ENCODE results near the gene ERC1.

GRCh38 chr12:991350-992333 lies 619 bp downstream of the ERC1 start:
- TF ChIP-seq CTCF (IDR thresholded peaks at IDR 0.05; ENCODE audit: insufficient read depth, low read length) (no peak), POLR2AphosphoS5 (IDR thresholded peaks at IDR 0.05; ENCODE audit: low read depth) (no peak), GABPA (IDR thresholded peaks at IDR 0.05; ENCODE audit: low read depth) (no peak), SPI1 (IDR thresholded peaks at IDR 0.05; ENCODE audit: borderline replicate concordance, low read depth) (no peak)
- TF ChIP-seq, protein P1, sequence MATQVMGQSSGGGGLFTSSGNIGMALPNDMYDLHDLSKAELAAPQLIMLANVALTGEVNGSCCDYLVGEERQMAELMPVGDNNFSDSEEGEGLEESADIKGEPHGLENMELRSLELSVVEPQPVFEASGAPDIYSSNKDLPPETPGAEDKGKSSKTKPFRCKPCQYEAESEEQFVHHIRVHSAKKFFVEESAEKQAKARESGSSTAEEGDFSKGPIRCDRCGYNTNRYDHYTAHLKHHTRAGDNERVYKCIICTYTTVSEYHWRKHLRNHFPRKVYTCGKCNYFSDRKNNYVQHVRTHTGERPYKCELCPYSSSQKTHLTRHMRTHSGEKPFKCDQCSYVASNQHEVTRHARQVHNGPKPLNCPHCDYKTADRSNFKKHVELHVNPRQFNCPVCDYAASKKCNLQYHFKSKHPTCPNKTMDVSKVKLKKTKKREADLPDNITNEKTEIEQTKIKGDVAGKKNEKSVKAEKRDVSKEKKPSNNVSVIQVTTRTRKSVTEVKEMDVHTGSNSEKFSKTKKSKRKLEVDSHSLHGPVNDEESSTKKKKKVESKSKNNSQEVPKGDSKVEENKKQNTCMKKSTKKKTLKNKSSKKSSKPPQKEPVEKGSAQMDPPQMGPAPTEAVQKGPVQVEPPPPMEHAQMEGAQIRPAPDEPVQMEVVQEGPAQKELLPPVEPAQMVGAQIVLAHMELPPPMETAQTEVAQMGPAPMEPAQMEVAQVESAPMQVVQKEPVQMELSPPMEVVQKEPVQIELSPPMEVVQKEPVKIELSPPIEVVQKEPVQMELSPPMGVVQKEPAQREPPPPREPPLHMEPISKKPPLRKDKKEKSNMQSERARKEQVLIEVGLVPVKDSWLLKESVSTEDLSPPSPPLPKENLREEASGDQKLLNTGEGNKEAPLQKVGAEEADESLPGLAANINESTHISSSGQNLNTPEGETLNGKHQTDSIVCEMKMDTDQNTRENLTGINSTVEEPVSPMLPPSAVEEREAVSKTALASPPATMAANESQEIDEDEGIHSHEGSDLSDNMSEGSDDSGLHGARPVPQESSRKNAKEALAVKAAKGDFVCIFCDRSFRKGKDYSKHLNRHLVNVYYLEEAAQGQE (IDR thresholded peaks at IDR 0.05; ENCODE audit: insufficient replicate concordance, low read depth): no peak
